ENCODE measurements around the gene FAP.

DNA sequence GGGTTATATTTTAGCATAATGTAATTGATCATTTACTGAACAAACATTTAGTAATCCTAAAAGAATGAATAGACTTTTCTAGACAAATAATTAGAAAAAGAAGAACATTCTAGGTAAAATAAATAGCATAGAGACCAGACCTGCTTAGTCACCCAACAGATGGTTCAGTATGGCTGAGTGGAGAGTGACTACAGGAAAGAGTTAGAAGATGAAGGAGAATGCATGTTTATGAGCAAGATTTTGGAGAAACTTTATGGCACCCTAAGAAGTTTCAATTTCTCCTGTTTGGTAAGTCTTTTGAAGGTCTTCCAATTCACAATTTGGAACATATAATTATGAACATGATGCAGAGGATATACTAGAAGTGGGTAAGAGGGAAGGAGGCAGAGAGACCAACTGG is 32.9 kb downstream of the FAP start:
- TF ChIP-seq, protein P1, sequence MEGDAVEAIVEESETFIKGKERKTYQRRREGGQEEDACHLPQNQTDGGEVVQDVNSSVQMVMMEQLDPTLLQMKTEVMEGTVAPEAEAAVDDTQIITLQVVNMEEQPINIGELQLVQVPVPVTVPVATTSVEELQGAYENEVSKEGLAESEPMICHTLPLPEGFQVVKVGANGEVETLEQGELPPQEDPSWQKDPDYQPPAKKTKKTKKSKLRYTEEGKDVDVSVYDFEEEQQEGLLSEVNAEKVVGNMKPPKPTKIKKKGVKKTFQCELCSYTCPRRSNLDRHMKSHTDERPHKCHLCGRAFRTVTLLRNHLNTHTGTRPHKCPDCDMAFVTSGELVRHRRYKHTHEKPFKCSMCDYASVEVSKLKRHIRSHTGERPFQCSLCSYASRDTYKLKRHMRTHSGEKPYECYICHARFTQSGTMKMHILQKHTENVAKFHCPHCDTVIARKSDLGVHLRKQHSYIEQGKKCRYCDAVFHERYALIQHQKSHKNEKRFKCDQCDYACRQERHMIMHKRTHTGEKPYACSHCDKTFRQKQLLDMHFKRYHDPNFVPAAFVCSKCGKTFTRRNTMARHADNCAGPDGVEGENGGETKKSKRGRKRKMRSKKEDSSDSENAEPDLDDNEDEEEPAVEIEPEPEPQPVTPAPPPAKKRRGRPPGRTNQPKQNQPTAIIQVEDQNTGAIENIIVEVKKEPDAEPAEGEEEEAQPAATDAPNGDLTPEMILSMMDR (conservative IDR thresholded peaks at IDR 0.05; ENCODE audit: low read depth, low read length), result no peak
- no peak for TF ChIP-seq EZH2 (IDR thresholded peaks at IDR 0.05; ENCODE audit: borderline replicate concordance, low read depth, low read length, poor library complexity, severe bottlenecking)

Measured in A673 (cell line).